Measurements from ENCODE around the gene GRIK4. TPM values are rescaled to one million over a fixed set of nuclear protein-coding genes. Genes with fewer than 3 reads are reported as not detected.

The GRIK4 gene
- total and polyA plus RNA-seq, 9 of the 15 experiments (the other 6 are each of a cell fraction or from before 2014, with no cell fraction given) = not detected

GRCh38 chr11:120805960-120806555, 294.5 kb downstream of the GRIK4 start:
- CTCF ChIA-PET (ENCODE audit: low intra/inter-chr PET ratio) = no interaction called here
- no TSS peak for BruUV-seq (replicated peaks)
- TF ChIP-seq, protein P1, sequence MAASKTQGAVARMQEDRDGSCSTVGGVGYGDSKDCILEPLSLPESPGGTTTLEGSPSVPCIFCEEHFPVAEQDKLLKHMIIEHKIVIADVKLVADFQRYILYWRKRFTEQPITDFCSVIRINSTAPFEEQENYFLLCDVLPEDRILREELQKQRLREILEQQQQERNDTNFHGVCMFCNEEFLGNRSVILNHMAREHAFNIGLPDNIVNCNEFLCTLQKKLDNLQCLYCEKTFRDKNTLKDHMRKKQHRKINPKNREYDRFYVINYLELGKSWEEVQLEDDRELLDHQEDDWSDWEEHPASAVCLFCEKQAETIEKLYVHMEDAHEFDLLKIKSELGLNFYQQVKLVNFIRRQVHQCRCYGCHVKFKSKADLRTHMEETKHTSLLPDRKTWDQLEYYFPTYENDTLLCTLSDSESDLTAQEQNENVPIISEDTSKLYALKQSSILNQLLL (CRISPR knock-in tag; IDR thresholded peaks at IDR 0.05; ENCODE audit: borderline replicate concordance) = no peak
- TF ChIP-seq ARID3B (CRISPR knock-in tag; IDR thresholded peaks at IDR 0.05; ENCODE audit: borderline replicate concordance) = no peak
- TF ChIP-seq ZNF57 (CRISPR knock-in tag; IDR thresholded peaks at IDR 0.05) = no peak
- TF ChIP-seq, protein P2, sequence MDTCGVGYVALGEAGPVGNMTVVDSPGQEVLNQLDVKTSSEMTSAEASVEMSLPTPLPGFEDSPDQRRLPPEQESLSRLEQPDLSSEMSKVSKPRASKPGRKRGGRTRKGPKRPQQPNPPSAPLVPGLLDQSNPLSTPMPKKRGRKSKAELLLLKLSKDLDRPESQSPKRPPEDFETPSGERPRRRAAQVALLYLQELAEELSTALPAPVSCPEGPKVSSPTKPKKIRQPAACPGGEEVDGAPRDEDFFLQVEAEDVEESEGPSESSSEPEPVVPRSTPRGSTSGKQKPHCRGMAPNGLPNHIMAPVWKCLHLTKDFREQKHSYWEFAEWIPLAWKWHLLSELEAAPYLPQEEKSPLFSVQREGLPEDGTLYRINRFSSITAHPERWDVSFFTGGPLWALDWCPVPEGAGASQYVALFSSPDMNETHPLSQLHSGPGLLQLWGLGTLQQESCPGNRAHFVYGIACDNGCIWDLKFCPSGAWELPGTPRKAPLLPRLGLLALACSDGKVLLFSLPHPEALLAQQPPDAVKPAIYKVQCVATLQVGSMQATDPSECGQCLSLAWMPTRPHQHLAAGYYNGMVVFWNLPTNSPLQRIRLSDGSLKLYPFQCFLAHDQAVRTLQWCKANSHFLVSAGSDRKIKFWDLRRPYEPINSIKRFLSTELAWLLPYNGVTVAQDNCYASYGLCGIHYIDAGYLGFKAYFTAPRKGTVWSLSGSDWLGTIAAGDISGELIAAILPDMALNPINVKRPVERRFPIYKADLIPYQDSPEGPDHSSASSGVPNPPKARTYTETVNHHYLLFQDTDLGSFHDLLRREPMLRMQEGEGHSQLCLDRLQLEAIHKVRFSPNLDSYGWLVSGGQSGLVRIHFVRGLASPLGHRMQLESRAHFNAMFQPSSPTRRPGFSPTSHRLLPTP (IDR thresholded peaks at IDR 0.05; ENCODE audit: borderline replicate concordance, extremely low read depth, insufficient read length) = no peak
- no peak for TF ChIP-seq ZNF699 (CRISPR knock-in tag; IDR thresholded peaks at IDR 0.05; ENCODE audit: insufficient replicate concordance)
- no peak for TF ChIP-seq ZFPM2 (CRISPR knock-in tag; IDR thresholded peaks at IDR 0.05)
- no peak for TF ChIP-seq BCOR (IDR thresholded peaks at IDR 0.05)
- no peak for TF ChIP-seq ZNF785 (CRISPR knock-in tag; IDR thresholded peaks at IDR 0.05)
- in situ Hi-C loops (cut with MboI) (no loop called here), intact Hi-C loops (cut with micrococcal nuclease) (no loop called here)
- Histone ChIP-seq H3K4me3 (no peak overlapping the region), H3K36me3 (ENCODE audit: control insufficient read depth, insufficient read depth, low read length) (no peaks in the 10 kb centered on the region), H4K20me1 (replicated peaks; ENCODE audit: control insufficient read depth, insufficient read depth, low read length) (peaks cover 6% of the 10 kb centered on the region; the same call in 1 of the 2 replicates), H3K9me1 (ENCODE audit: control insufficient read depth, insufficient read depth, low read length) (peaks cover 3% of the 10 kb centered on the region), H2AFZ (ENCODE audit: low read depth, low read length) (no peak overlapping the region), H3K27me3 (ENCODE audit: control insufficient read depth in 2 of 2, insufficient read depth in 2 of 2, low read length in 2 of 2) (peaks cover 0 to 14% of the 10 kb centered on the region in 2 experiments; a peak in 2 of 5 replicates), H3K9me3 (replicated peaks; ENCODE audit: control insufficient read depth, insufficient read depth, low read depth, low read length) (no peaks in the 10 kb centered on the region), H3K27ac (ENCODE audit: extremely low read depth, low read depth, low read length) (no peak overlapping the region), H3K4me2 (ENCODE audit: insufficient read depth, low read length) (no peak overlapping the region), H3K9ac (ENCODE audit: insufficient read depth in 1 of 2, low read depth in 2 of 2, low read length in 2 of 2) (no peak overlapping the region), H3K79me2 (ENCODE audit: control insufficient read depth, insufficient read depth, low read length) (no peaks in the 10 kb centered on the region), H3K4me1 (replicated peaks in 1 of 2; ENCODE audit: control insufficient read depth in 2 of 2, insufficient read depth in 2 of 2, low read length in 2 of 2) (no peaks in the 10 kb centered on the region)
- DNase-seq (ENCODE audit: extremely low read depth in 1 of 4, low spot score in 3 of 4) (no peak), FAIRE-seq (no peak), ATAC-seq (no peak)
- POLR2A ChIA-PET = interaction anchor here (0.6 kb wide), 1 partner anchor 1841 kb away, joined by 3 read pairs; no protein-coding TSS in a partner anchor
- 1% methylated on average over 9 of the region's 9 CpGs for WGBS (ENCODE audit: insufficient coverage, low coverage, missing lambda C conversion rate)

All from K562 (cell line).